Measurements from ENCODE around the gene ZNF888. TPM values are rescaled to one million over a fixed set of nuclear protein-coding genes. Genes with fewer than 3 reads are reported as not detected.
A peak's percentile ranks its signal among the peaks of the same experiment; 100 is the strongest.

ZNF888 gene
- 12.2 TPM for total RNA-seq (ENCODE audit: unreplicated experiment)
- long read RNA-seq: 0 reads

- peak; percentile 90 for DNase-seq (ENCODE audit: low spot score)
- Mint-ChIP-seq H3K4me1 (ENCODE audit: unreplicated experiment) (peaks cover 22% of the 10 kb centered on the region), H3K4me3 (ENCODE audit: unreplicated experiment) (peak within 1 kb of the TSS; percentile 92), H3K27ac (ENCODE audit: unreplicated experiment) (peak within 1 kb of the TSS; percentile 95), H3K9me3 (ENCODE audit: unreplicated experiment) (peaks cover 5% of the 10 kb centered on the region), H3K36me3 (ENCODE audit: low read depth, unreplicated experiment) (peaks cover 15% of the 10 kb centered on the region), H3K27me3 (ENCODE audit: unreplicated experiment) (peaks cover 9% of the 10 kb centered on the region)
- TF ChIP-seq CTCF (IDR thresholded peaks at IDR 0.05; ENCODE audit: unreplicated experiment): no peak
Observed at GRCh38 chr19:52922841-52923777, at the start of gene ZNF888. Gene ZNF888, minus strand, starts transcription at chr19:52923428. Its CDS starts 5,555 bp downstream, at chr19:52917873.

GRCh38 chr19:52967772-52968171 lies 44.5 kb upstream of the ZNF888 start:
- H3K27ac Mint-ChIP-seq (ENCODE audit: unreplicated experiment): no peak overlapping the region
- H3K27me3 Mint-ChIP-seq (ENCODE audit: unreplicated experiment): peaks cover 3% of the 10 kb centered on the region
- peaks cover 9% of the 10 kb centered on the region for H3K4me1 Mint-ChIP-seq (ENCODE audit: unreplicated experiment)
- H3K9me3 Mint-ChIP-seq (ENCODE audit: unreplicated experiment): no peaks in the 10 kb centered on the region
- peak overlapping the region; percentile 47 for H3K4me3 Mint-ChIP-seq (ENCODE audit: unreplicated experiment)
- TF ChIP-seq CTCF (IDR thresholded peaks at IDR 0.05; ENCODE audit: unreplicated experiment): no peak
- peaks cover 36% of the 10 kb centered on the region for H3K36me3 Mint-ChIP-seq (ENCODE audit: low read depth, unreplicated experiment)
- no peak for DNase-seq (ENCODE audit: low spot score)

GRCh38 chr19:52963247-52963618 lies 40.0 kb upstream of the ZNF888 start:
- Mint-ChIP-seq H3K4me3 (ENCODE audit: unreplicated experiment) (peak overlapping the region; percentile 97), H3K4me1 (ENCODE audit: unreplicated experiment) (peaks cover 18% of the 10 kb centered on the region), H3K9me3 (ENCODE audit: unreplicated experiment) (no peaks in the 10 kb centered on the region), H3K27ac (ENCODE audit: unreplicated experiment) (peak overlapping the region; percentile 72), H3K36me3 (ENCODE audit: low read depth, unreplicated experiment) (peaks cover 31% of the 10 kb centered on the region), H3K27me3 (ENCODE audit: unreplicated experiment) (peaks cover 13% of the 10 kb centered on the region)
- no peak for TF ChIP-seq CTCF (IDR thresholded peaks at IDR 0.05; ENCODE audit: unreplicated experiment)
- peak; percentile 26 for DNase-seq (ENCODE audit: low spot score)

GRCh38 chr19:52962394-52963246 lies 39.4 kb upstream of the ZNF888 start, which contains the start of gene ZNF816:
Gene ZNF816, minus strand, starts transcription at chr19:52962881. Its CDS starts 6,792 bp downstream, at chr19:52956089.
- Mint-ChIP-seq H3K27ac (ENCODE audit: unreplicated experiment) (peak within 1 kb of the TSS; percentile 95), H3K27me3 (ENCODE audit: unreplicated experiment) (peaks cover 13% of the 10 kb centered on the region), H3K4me1 (ENCODE audit: unreplicated experiment) (peaks cover 18% of the 10 kb centered on the region), H3K36me3 (ENCODE audit: low read depth, unreplicated experiment) (peaks cover 31% of the 10 kb centered on the region), H3K4me3 (ENCODE audit: unreplicated experiment) (peak within 1 kb of the TSS; percentile 97), H3K9me3 (ENCODE audit: unreplicated experiment) (no peaks in the 10 kb centered on the region)
- DNase-seq (ENCODE audit: low spot score): peak; percentile 99
- no peak for TF ChIP-seq CTCF (IDR thresholded peaks at IDR 0.05; ENCODE audit: unreplicated experiment)
